ENCODE results near the gene EIF2B5. TPM values are rescaled to one million over a fixed set of nuclear protein-coding genes. Genes with fewer than 3 reads are reported as not detected.

Gene EIF2B5
- total RNA-seq (2022; extraction: Qiagen RNA extraction; ENCODE audit: low read depth) = 25.0 to 31.5 TPM (median 29.3 TPM) in 5 replicates

GRCh38 chr3:184135149-184135910 lies at the start of gene EIF2B5:
Gene EIF2B5 (plus strand): TSS chr3:184135358. CDS start chr3:184135386, 28 bp downstream.

GRCh38 chr3:184096811-184097383 lies 38.3 kb upstream of the EIF2B5 start, which contains the start of gene HTR3E:
Gene HTR3E (plus strand): TSS chr3:184097064. CDS start chr3:184097530, 466 bp downstream.

GRCh38 chr3:184154885-184155643 lies 19.9 kb downstream of the EIF2B5 start, which contains the start of gene DVL3:
Gene DVL3 (plus strand): TSS chr3:184155377. CDS start chr3:184155636, 259 bp downstream.

GRCh38 chr3:184174646-184175492 lies 39.7 kb downstream of the EIF2B5 start, which contains the start of gene AP2M1:
Gene AP2M1 (plus strand): TSS chr3:184174855. CDS start chr3:184176994, 2,139 bp downstream.

GRCh38 chr3:184186184-184186901 lies 51.2 kb downstream of the EIF2B5 start, which contains the start of gene ABCF3:
Gene ABCF3 (plus strand): TSS chr3:184186199. CDS start chr3:184186208, 9 bp downstream.

Other genes starting within 250 kb of the EIF2B5 start
- 10.4 to 17.4 TPM (median 15.3 TPM) in 5 replicates for gene ABCC5, start 117.5 kb upstream of the EIF2B5 start, total RNA-seq (2022; extraction: Qiagen RNA extraction; ENCODE audit: low read depth)
- gene HTR3D, start 103.6 kb upstream of the EIF2B5 start, total RNA-seq (2022; extraction: Qiagen RNA extraction; ENCODE audit: low read depth) = not detected in 5 replicates
- gene HTR3C, start 82.3 kb upstream of the EIF2B5 start, total RNA-seq (2022; extraction: Qiagen RNA extraction; ENCODE audit: low read depth) = not detected in 5 replicates
- not detected in 5 replicates for gene HTR3E, start 38.3 kb upstream of the EIF2B5 start, total RNA-seq (2022; extraction: Qiagen RNA extraction; ENCODE audit: low read depth)
- gene DVL3, start 20.0 kb downstream of the EIF2B5 start, total RNA-seq (2022; extraction: Qiagen RNA extraction; ENCODE audit: low read depth) = 14.9 to 30.4 TPM (median 26.5 TPM) in 5 replicates
- 286 to 326 TPM (median 314 TPM) in 5 replicates for gene AP2M1, start 39.5 kb downstream of the EIF2B5 start, total RNA-seq (2022; extraction: Qiagen RNA extraction; ENCODE audit: low read depth)
- 25.4 to 36.5 TPM (median 34.8 TPM) in 5 replicates for gene ABCF3, start 50.8 kb downstream of the EIF2B5 start, total RNA-seq (2022; extraction: Qiagen RNA extraction; ENCODE audit: low read depth)
- gene VWA5B2, start 94.2 kb downstream of the EIF2B5 start, total RNA-seq (2022; extraction: Qiagen RNA extraction; ENCODE audit: low read depth) = 0.29 to 0.46 TPM (median 0.38 TPM) in 5 replicates
- 48.9 to 83.2 TPM (median 72.9 TPM) in 5 replicates for gene ALG3, start 113.6 kb downstream of the EIF2B5 start, total RNA-seq (2022; extraction: Qiagen RNA extraction; ENCODE audit: low read depth)
- 8.0 to 13.2 TPM (median 11.0 TPM) in 5 replicates for gene EEF1AKMT4, start 114.3 kb downstream of the EIF2B5 start, total RNA-seq (2022; extraction: Qiagen RNA extraction; ENCODE audit: low read depth)
- 0.60 to 2.0 TPM (median 1.3 TPM) in 5 replicates for gene CAMK2N2, start 126.2 kb downstream of the EIF2B5 start, total RNA-seq (2022; extraction: Qiagen RNA extraction; ENCODE audit: low read depth)
- gene ECE2, start 140.7 kb downstream of the EIF2B5 start, total RNA-seq (2022; extraction: Qiagen RNA extraction; ENCODE audit: low read depth) = not detected in 5 replicates
- gene PSMD2, start 163.9 kb downstream of the EIF2B5 start, total RNA-seq (2022; extraction: Qiagen RNA extraction; ENCODE audit: low read depth) = 294 to 424 TPM (median 309 TPM) in 5 replicates
- gene EIF4G1, start 179.2 kb downstream of the EIF2B5 start, total RNA-seq (2022; extraction: Qiagen RNA extraction; ENCODE audit: low read depth) = 221 to 295 TPM (median 267 TPM) in 5 replicates
- gene FAM131A, start 202.2 kb downstream of the EIF2B5 start, total RNA-seq (2022; extraction: Qiagen RNA extraction; ENCODE audit: low read depth) = 6.8 to 11.7 TPM (median 9.9 TPM) in 5 replicates
- 4.0 to 6.1 TPM (median 5.5 TPM) in 5 replicates for gene CLCN2, start 226.2 kb downstream of the EIF2B5 start, total RNA-seq (2022; extraction: Qiagen RNA extraction; ENCODE audit: low read depth)
- 69.5 to 82.7 TPM (median 77.4 TPM) in 5 replicates for gene POLR2H, start 226.4 kb downstream of the EIF2B5 start, total RNA-seq (2022; extraction: Qiagen RNA extraction; ENCODE audit: low read depth)
- not detected in 5 replicates for gene THPO, start 242.8 kb downstream of the EIF2B5 start, total RNA-seq (2022; extraction: Qiagen RNA extraction; ENCODE audit: low read depth)
- 0.07 to 0.42 TPM (median 0.15 TPM) in 5 replicates for gene CHRD, start 244.7 kb downstream of the EIF2B5 start, total RNA-seq (2022; extraction: Qiagen RNA extraction; ENCODE audit: low read depth)